HG03432 (cell line): ENCODE measurements around the gene BABAM2.
A peak's percentile ranks its signal among the peaks of the same experiment; 100 is the strongest.
"Not testable (repeated sequence)": the region's sequence is repeated elsewhere in the genome, so short reads cannot be mapped to it uniquely, and the experiment has no call there.

ENCODE experiments used
- ATAC-seq: cut with Tn5 transposase; IDR thresholded peaks from one replicate; pipeline ENCODE4 v1.9.1; 2021; ENCODE audit warnings: mild to moderate bottlenecking, moderate library complexity; ENCODE audit not compliant: unreplicated experiment

The BABAM2 gene

DNA sequence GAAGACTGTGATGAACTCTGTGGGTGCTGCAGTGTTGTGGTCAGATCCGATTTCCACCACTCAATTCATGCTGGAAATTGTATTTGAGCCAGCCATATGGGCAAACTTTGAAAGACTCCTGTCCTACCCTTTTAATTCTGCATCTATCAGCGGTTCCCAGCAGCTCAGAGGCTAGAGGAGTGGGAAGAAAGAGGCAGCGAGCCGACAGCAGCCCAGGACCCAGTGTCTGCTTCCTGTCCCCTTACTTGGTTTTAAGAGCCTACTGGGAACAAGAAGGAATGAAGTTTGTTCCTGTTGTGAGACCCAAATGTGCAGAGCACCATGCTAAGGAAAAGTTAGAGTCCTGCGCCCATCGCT lies 429.5 kb downstream of the BABAM2 start:
- no peak for ATAC-seq

DNA sequence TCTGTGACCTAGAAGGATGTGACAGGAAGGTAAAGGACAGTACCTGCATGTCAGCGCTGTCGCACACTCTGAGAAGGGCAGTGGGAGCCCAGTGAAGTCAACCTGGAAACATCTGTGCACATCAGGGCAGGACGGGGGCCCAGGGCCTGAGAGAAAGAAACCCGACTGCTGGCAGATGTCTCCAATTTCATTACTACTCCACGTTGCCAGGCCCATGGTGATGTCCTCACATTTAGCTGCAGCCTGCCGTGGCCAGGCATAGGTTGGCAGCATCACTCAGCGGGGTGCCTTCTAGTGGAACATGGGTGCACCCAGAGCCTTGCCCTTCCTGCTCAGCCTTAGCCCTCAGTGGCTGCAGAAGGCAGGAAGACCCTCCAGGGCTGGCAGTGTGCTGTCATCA lies 429.8 kb downstream of the BABAM2 start:
- ATAC-seq: no peak

DNA sequence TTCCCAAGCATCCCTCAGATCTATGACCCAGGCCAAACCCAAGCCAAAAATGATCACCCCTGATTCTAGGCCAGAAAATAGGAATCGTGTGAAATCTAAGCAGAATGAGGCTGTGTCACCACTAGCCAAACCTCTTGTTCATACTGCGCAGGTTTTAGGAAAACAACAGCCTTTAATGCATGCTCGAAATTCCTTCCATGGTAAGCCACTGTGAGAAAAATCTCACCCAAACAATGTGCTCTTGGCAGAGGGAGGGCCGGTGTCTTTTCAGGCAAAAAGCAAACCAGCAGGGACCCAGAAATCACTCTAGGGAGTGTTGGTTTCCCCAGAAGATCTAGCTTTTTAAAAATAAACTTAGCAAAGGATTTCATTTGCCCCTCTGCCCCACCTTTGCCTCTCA lies 430.9 kb downstream of the BABAM2 start:
- no peak for ATAC-seq

DNA sequence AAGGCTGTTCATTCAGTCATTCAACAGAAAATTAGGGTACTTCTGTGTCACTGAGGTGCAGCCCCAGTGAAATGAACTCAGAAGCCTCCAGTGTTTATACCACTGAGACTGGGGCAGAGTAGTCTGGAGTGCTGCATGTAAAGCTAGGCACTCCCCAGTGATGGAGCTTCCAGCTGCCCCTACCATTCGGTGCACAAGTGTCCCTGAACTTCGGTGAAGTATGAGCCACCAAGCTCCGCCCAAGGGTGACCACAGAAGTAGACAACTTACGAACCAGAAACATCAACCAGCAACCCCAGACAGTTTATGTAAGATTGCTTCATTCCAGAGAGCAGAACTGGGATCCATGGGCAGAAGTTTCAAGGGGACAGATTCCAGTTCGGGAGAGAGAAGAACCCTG lies 431.5 kb downstream of the BABAM2 start:
- ATAC-seq: no peak

GRCh38 chr2:28322456-28322855 lies 431.9 kb downstream of the BABAM2 start:
- ATAC-seq: no peak

GRCh38 chr2:28322981-28323396 lies 432.5 kb downstream of the BABAM2 start:
- ATAC-seq: no peak

DNA sequence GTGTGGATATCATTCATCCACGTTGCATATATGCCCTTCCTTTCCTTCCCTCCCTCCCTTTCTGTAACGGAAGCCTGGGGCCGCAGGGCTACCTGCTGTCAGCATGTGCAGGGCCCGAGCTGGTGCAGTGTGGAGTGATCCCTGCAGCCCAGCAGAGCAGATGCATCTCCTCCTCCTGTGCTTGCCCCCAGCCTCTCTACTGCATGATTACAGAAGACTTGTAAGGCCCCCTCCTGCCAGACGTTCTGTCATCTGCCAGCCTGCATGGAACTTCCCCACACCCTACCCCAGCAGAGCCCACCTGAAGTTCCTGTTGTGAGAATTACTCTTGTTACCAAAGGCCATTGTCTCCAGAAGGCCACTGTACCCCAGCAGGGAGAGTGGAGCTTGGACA lies 434.6 kb downstream of the BABAM2 start:
- peak; percentile 8 for ATAC-seq

- peak; percentile 79 for ATAC-seq
Observed at GRCh38 chr2:28325567-28326468, 435.3 kb downstream of the BABAM2 start.

- no peak for ATAC-seq
Observed at GRCh38 chr2:28326469-28326805, 435.9 kb downstream of the BABAM2 start.

GRCh38 chr2:28326881-28327505 lies 436.5 kb downstream of the BABAM2 start:
- ATAC-seq: no peak

GRCh38 chr2:28327581-28327955 lies 437.0 kb downstream of the BABAM2 start:
- no peak for ATAC-seq

DNA sequence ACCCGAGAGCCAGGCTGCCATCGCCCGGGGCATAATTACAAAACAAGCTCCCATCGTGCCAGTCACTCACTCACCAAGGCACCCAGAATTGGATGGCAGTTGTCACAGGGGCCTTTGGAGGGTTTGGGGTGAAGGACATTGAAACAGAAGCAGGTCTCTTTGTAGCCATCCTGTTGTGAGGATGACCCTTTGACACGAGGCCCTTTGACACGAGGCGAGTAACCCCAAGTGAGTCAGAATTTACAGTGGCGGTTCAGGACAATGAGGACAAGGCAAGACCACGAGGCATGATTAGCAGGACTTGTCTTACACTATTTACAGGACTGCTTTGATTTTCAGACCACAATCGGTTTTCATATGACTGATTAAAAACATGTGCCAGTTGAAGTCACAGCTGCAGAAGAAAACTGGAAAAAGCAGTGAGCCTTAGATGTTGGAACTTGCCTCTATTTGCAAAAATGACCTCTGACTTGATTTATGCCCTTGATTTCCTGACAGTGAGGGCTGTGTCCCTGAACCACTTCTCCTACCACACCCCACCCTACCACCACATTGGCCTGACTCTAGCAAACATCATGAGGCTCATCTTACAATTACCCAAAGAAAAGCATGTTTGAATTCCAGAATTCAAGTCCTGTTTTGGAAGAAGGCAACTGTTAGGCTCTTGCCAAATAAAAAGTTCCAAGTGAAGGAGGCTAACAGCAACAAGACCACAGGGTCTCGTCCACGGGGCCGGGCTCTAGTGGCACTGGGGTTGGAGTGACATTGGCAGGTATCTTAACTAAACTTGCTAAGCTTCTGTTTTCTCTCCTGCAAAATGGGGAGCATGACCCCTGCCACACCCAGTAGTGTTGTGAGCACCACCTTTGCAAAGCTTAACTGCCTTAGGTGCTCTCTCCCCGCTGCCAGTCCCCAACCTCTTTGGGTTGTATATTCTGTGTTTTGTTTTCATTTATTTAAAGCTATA lies 437.7 kb downstream of the BABAM2 start:
- no peak for ATAC-seq

GRCh38 chr2:28329184-28329583 lies 438.7 kb downstream of the BABAM2 start:
- no peak for ATAC-seq

DNA sequence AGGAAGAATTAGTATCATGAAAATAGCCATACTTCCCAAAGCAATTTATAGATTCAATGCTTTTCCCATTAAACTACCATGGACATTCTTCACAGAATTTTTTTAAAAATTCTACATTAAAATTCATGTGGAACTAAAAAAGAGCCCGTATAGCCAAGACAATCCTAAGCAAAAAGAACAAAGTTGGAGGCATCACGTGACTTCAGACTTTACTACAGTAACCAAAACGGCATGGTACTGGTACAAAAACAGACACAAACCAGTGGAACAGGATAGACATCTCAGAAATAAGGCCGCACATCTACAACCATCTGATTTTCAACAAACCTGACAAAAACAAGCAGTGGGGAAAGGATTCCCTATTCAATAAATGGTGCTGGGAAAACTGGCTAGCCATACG lies 440.2 kb downstream of the BABAM2 start:
- not testable (repeated sequence) for ATAC-seq

DNA sequence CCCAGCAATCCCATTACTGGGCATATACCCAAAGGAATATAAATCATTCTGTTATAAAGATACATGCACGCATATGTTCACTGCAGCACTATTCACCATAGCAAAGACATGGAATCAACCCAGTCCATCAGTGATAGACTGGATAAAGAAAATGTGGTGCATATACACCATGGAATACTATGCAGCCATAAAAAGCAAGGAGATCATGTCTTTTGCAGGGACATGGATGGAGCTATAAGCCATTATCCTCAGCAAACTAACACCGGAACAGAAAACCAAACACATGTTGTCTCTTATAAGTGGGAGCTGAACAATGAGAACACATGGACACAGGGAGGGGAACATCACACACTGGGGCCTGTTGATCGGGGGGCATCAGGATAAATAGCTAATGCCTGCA lies 441.3 kb downstream of the BABAM2 start:
- ATAC-seq: not testable (repeated sequence)

DNA sequence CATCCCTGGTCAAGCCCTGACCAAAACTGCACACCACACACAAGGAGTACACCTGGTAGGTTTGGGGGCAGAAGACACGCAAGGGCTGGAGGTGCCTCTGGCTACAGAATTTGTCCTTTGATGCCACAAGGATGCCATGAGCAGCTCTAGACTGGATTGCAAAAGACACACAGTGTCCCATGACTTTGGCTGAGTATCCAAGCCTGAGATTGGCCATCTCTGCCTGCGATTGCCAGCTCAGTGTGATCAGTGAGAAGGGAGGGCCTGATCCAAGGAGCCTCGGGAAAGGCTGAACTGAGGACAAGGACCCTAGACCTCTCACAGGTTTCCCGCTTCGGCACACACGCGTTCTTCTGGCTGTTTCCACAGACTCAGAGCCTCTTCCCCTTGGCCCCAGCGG lies 442.2 kb downstream of the BABAM2 start:
- no peak for ATAC-seq

DNA sequence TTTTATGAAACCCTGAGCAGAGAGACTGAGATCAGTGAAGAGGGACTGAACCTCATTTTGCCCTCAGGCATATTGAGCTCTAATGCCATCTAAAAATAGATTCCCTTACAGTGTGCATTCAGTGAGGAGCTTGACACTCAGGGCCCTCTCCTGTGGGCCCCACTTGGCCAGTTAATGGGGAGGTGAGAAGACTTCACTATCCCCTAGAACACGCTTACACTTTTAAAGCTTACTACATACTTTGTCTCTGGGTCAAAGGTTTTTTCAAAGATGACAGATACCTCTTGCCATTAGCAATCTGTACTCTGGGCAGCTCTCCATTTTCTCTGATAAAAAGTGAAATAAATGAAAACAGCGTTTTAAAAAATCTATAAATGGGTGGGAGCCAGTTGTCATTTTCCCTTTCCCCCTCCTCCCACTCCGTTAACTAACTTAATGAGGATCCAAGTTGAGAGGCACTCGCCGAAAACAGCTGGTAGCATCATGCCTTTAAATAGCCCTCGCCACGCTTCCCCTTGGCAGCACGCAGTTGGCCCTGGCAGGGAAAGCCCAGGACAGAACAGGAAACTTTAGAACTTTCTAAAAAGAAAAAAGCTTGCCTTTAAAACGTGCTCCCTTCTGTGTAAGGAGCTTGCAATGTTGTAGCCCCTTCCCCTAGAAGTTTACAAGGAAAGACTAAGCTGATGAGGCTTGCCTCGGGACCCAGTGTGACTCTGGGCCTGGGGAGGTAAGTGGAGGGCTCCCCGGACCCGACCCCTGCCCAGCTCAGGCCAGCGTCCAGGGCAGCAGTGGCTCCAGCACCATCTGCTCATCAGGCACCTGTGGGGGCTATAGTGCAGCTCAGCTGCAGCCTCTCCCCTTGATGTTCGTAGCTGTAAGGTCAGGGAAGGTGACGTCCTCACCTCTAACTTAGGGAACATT lies 443.3 kb downstream of the BABAM2 start:
- no peak for ATAC-seq

DNA sequence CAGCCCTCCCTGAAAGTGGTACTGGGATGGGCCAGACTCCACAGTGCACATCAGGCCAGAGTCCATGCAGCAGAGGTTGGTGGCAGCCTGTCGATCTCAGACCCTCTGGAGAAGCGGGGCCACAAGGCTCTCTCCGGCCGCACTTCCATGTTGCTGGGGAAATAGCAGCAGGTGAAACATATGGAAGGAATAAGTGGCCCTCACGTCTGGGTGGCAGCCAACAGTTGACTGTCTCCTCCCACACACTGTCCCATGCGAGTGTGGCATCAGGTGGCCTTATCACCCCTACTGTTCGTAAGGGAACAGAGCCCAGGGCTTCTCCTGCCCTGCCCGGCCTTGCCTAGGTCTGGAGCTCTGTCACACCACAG lies 444.0 kb downstream of the BABAM2 start:
- no peak for ATAC-seq

DNA sequence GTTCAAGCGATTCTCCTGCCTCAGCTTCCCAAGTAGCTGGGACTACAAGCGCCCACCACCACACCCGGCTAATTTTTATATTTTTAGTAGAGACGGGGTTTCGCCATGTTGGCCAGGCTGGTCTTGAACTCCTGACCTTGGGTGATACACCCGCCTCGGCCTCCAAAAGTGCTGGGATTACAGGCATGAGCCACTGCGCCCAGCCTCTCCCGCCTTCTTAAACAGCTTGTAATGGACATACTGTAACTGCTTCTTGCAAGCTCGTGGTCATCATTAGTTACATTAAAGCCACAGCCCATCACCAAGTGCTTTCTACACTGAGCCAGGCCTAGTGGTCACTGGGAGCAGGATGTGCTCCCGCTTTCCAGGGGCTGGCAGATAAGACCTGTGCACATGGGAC lies 444.7 kb downstream of the BABAM2 start:
- ATAC-seq: not testable (repeated sequence)

DNA sequence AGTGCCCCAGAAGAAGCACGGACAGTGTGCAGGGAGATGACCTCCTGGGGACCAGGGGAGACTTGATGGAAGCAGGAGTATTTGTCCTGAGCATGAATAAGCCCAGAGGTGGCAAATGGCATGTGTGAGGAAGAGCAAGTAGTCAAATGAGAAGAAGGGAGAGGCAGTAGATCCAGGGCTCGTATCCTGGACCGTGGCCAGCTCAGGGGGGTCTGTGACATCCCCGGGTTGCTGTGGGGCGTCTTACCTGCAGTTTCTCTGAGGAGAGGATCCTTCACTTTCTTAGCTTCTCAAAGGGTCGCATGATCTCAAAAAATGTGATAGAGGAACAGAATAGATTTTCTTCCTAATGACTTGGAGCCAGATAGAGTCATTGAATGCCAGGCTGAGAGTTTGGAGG lies 445.1 kb downstream of the BABAM2 start:
- ATAC-seq: no peak
